CD4-positive, alpha-beta T cell (primary cell): Measurements from ENCODE around the gene LRP1B. TPM values are rescaled to one million over a fixed set of nuclear protein-coding genes. Genes with fewer than 3 reads are reported as not detected.

Source experiments
- ATAC-seq: fragments of 200-7000 bp; cut with Tn5 transposase; one replicate; pipeline ENCODE4 v1.10.0; 2022; ENCODE audit warnings: mild to moderate bottlenecking; ENCODE audit not compliant: poor library complexity
- CTCF ChIA-PET: fragments of 350-600 bp; sonication (Branson Sonifier 250); formaldehyde crosslinking; loops from one replicate; lab custom pipeline; 2021; ENCODE audit warnings: antibody characterized with exemption, inconsistent platforms; lab: Charles Lee
- POLR2A ChIA-PET: fragments of 350-600 bp; sonication (Branson Sonifier 250); formaldehyde crosslinking; loops from one replicate; lab custom pipeline; 2021; ENCODE audit warnings: antibody characterized with exemption, inconsistent platforms; lab: Charles Lee
- DNase-seq, 14 experiments: peaks; one replicate each; pipeline ENCODE4 v3.0.0-alpha.2; 2013 to 2020; ENCODE audit warnings: mixed read lengths in 2 of 14
- H3K27ac ChIP-seq, 2 donors: one replicate each; pipeline versions ENCODE4 v1.5.1 to v1.7.0; 2013; ENCODE audit warnings: low read length in 2 of 2, low read depth in 1 of 2, mild to moderate bottlenecking in 1 of 2
- H3K27me3 ChIP-seq, 2 experiments: 1 replicate in 1 of 2; 2 replicates in 1 of 2; pipeline versions ENCODE4 v1.6.1 to v1.7.0; 2013; ENCODE audit warnings: low read length in 2 of 2, control low read depth in 1 of 2, mild to moderate bottlenecking in 1 of 2, moderate library complexity in 1 of 2; ENCODE audit not compliant: insufficient read depth in 2 of 2, control insufficient read depth in 1 of 2
- H3K36me3 ChIP-seq: one replicate; pipeline ENCODE4 v1.6.1; 2013; ENCODE audit warnings: low read length, control low read depth; ENCODE audit not compliant: insufficient read depth
- H3K4me1 ChIP-seq: one replicate; pipeline ENCODE4 v1.6.1; 2013; ENCODE audit warnings: low read length, control low read depth; ENCODE audit not compliant: insufficient read depth
- H3K4me3 ChIP-seq: one replicate; pipeline ENCODE4 v1.5.1; 2013; ENCODE audit warnings: mild to moderate bottlenecking, low read length, moderate library complexity
- H3K9me3 ChIP-seq, 2 experiments: 1 replicate in 1 of 2; 2 replicates in 1 of 2; pipeline versions ENCODE4 v1.6.1 to v1.7.0; 2013; ENCODE audit warnings: low read length in 2 of 2, mild to moderate bottlenecking in 2 of 2, control low read depth in 1 of 2, moderate library complexity in 1 of 2; ENCODE audit not compliant: control insufficient read depth in 1 of 2, insufficient read depth in 1 of 2
- H3K27ac Mint-ChIP-seq: one replicate; pipeline ENCODE4 v1.8.0; 2020; ENCODE audit warnings: mixed read lengths
- H3K27me3 Mint-ChIP-seq: one replicate; pipeline ENCODE4 v1.8.0; 2021; ENCODE audit warnings: mixed read lengths
- H3K36me3 Mint-ChIP-seq: one replicate; pipeline ENCODE4 v1.8.0; 2021; ENCODE audit warnings: low read depth, mixed read lengths
- H3K4me1 Mint-ChIP-seq: one replicate; pipeline ENCODE4 v1.8.0; 2021; ENCODE audit warnings: low read depth, mixed read lengths
- H3K4me3 Mint-ChIP-seq: one replicate; pipeline ENCODE4 v1.8.0; 2020; ENCODE audit warnings: mild to moderate bottlenecking, mixed read lengths
- H3K9me3 Mint-ChIP-seq: one replicate; pipeline ENCODE4 v1.8.0; 2020; ENCODE audit warnings: mixed read lengths
- intact Hi-C, 2 experiments: fragments of 100-400 bp; cut with DNase I in 1 of 2; cut with micrococcal nuclease in 1 of 2; formaldehyde crosslinking; loops; one replicate each; pipeline versions ENCODE4 v1.15.1 to v1.9.0; 2023 to 2025; cut with DNase I, micrococcal nuclease
- total RNA-seq, 174 experiments: library from RNA in 2 of 174; stranded (reverse) in 2 of 174; gene quantifications; one replicate each; pipeline ENCODE4 v1.2.3 and lab custom pipeline; 2021 to 2026
- TF ChIP-seq, protein P1 (sequence below): fragments of 200-600 bp; IDR thresholded peaks from one replicate; pipeline ENCODE4 v1.8.0; 2022; ENCODE audit warnings: antibody characterized with exemption, mild to moderate bottlenecking

The LRP1B gene
- total RNA-seq, 2 experiments from 2014 or later: not detected

DNA sequence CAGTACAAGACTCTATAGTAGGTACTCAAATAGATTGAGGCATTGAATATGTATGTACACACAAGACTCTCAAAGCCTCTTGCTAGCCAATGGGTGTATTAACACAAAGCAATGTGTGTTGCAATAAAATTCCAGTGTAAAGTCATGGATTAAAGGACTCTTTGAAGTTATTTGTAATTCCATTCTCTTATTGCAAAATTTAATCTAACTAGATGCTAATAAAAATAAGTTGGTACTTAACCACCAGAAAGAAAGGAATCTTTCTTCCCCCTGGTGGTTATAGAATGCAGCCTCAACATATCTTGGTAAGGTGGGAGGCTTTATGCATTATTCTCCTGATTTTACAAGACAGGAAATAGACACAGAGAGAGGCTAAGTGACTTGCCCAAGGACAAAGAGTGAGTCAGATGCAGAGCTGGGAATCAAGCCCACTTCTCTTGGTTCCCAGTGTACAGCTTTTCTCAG is 18.0 kb downstream of the LRP1B start:
- POLR2A ChIA-PET: no interaction called here
- no peak for ATAC-seq

DNA sequence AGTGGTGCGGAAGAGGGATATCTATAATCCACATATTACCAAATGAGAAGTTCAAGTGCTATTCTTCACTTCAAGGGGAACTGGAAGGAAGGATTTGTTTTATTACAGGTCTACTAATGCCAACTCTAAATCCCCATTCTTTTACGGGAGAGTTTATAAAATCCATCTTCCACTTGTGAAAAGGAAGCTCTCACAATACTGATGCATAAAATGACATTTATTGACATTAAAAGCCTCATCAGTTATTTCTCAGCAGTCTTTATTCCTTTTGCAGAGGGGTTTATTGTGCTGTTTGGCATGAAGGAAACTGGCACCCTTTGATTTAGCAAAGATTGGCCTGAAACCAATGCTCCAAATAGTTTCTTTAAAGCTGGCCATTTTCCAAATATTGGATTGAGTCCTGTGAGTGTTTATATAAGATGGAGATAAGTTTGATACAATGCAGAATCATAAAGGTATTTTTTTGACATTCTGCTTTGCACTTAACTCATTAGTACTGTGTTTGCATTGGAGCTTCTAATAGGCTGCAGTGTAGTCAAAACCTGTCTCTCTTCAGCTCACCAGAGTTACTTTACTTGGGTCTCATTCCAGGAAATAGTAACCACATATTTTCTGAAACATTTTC is 26.6 kb downstream of the LRP1B start:
- no peak overlapping the region for H3K27ac ChIP-seq
- ChIA-PET CTCF (no interaction called here), POLR2A (no interaction called here)
- no peak for DNase-seq
- no peaks in the 10 kb centered on the region for H3K27me3 Mint-ChIP-seq
- no peaks in the 10 kb centered on the region for H3K9me3 Mint-ChIP-seq
- H3K9me3 ChIP-seq: no peaks in the 10 kb centered on the region
- H3K4me1 ChIP-seq: no peaks in the 10 kb centered on the region
- no peak overlapping the region for H3K27ac Mint-ChIP-seq
- no peaks in the 10 kb centered on the region for H3K4me1 Mint-ChIP-seq
- no peak overlapping the region for H3K4me3 ChIP-seq
- H3K36me3 Mint-ChIP-seq: no peaks in the 10 kb centered on the region
- H3K27me3 ChIP-seq: no peaks in the 10 kb centered on the region
- intact Hi-C loops: no loop called here
- no peaks in the 10 kb centered on the region for H3K36me3 ChIP-seq
- TF ChIP-seq, protein P1, sequence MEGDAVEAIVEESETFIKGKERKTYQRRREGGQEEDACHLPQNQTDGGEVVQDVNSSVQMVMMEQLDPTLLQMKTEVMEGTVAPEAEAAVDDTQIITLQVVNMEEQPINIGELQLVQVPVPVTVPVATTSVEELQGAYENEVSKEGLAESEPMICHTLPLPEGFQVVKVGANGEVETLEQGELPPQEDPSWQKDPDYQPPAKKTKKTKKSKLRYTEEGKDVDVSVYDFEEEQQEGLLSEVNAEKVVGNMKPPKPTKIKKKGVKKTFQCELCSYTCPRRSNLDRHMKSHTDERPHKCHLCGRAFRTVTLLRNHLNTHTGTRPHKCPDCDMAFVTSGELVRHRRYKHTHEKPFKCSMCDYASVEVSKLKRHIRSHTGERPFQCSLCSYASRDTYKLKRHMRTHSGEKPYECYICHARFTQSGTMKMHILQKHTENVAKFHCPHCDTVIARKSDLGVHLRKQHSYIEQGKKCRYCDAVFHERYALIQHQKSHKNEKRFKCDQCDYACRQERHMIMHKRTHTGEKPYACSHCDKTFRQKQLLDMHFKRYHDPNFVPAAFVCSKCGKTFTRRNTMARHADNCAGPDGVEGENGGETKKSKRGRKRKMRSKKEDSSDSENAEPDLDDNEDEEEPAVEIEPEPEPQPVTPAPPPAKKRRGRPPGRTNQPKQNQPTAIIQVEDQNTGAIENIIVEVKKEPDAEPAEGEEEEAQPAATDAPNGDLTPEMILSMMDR: no peak
- no peak for ATAC-seq
- H3K4me3 Mint-ChIP-seq: no peak overlapping the region

More for the DNA sequence above, 18.0 kb downstream of the LRP1B start:
- Histone ChIP-seq H3K27me3 (no peaks in the 10 kb centered on the region), H3K4me1 (no peaks in the 10 kb centered on the region), H3K9me3 (no peaks in the 10 kb centered on the region), H3K36me3 (no peaks in the 10 kb centered on the region), H3K27ac (no peak overlapping the region), H3K4me3 (no peak overlapping the region)
- no peak for DNase-seq
- Mint-ChIP-seq H3K27me3 (no peaks in the 10 kb centered on the region), H3K4me1 (no peaks in the 10 kb centered on the region), H3K9me3 (peaks cover 4% of the 10 kb centered on the region), H3K36me3 (no peaks in the 10 kb centered on the region), H3K4me3 (no peak overlapping the region), H3K27ac (no peak overlapping the region)
- intact Hi-C loops: no loop called here
- TF ChIP-seq, protein P1: no peak
- CTCF ChIA-PET: no interaction called here

DNA sequence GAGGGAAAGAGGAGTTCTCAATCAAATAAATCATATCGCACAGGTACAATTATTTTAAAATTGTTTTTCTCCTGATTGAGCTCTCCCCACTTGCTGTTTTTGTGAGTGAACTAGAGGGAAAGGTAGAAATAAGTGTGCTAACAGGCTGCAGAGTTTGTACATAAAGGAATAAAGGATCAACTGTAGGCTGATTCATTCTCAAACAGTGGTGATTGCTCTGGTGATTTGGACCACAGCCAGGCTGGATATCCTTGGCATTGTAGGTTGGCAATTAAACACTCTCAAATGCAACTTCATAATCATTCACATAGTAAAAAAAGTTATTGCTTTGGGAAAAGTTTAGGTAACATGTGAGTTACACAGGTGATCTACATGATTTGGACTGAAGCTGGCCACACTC is 29.8 kb downstream of the LRP1B start:
- no peaks in the 10 kb centered on the region for H3K9me3 ChIP-seq
- Mint-ChIP-seq H3K4me1 (no peaks in the 10 kb centered on the region), H3K27me3 (no peaks in the 10 kb centered on the region), H3K9me3 (no peaks in the 10 kb centered on the region), H3K36me3 (no peaks in the 10 kb centered on the region), H3K4me3 (no peak overlapping the region), H3K27ac (no peak overlapping the region)
- ATAC-seq: no peak
- TF ChIP-seq, protein P1: no peak
- H3K27ac ChIP-seq: no peak overlapping the region
- intact Hi-C loops: no loop called here
- H3K4me1 ChIP-seq: no peaks in the 10 kb centered on the region
- H3K36me3 ChIP-seq: no peaks in the 10 kb centered on the region
- no peak overlapping the region for H3K4me3 ChIP-seq
- H3K27me3 ChIP-seq: no peaks in the 10 kb centered on the region
- no peak for DNase-seq
- ChIA-PET POLR2A (no interaction called here), CTCF (no interaction called here)
